HepG2 (cell line): ENCODE measurements around the gene LRRC4C. TPM values are rescaled to one million over a fixed set of nuclear protein-coding genes. Genes with fewer than 3 reads are reported as not detected.
A peak's percentile ranks its signal among the peaks of the same experiment; 100 is the strongest.

Experiments
- AHDC1 ChIP-seq: sonication (generic); formaldehyde crosslinking; IDR thresholded peaks from 2 replicates; pipeline ENCODE4 v1.5.1; 2020; ENCODE audit warnings: mild to moderate bottlenecking, missing genetic modification reagents, borderline replicate concordance
- ATF6 ChIP-seq: sonication (generic); formaldehyde crosslinking; conservative IDR thresholded peaks from 2 replicates; pipeline ENCODE4 v1.4.0; 2020; ENCODE audit warnings: missing genetic modification reagents
- CREB1 ChIP-seq, 2 experiments: fragments of 450-650 bp in 1 of 2; IDR thresholded peaks; 2 replicates each; pipeline ENCODE4 v1.6.1; 2016 to 2017; ENCODE audit warnings: control low read depth in 1 of 2, mild to moderate bottlenecking in 1 of 2, missing compliant biosample characterization in 1 of 2, missing genetic modification characterization in 1 of 2
- FOSL2 ChIP-seq: sonication (generic); formaldehyde crosslinking; IDR thresholded peaks from 2 replicates; pipeline ENCODE4 v1.4.0; 2020; ENCODE audit warnings: missing genetic modification reagents
- FOXK1 ChIP-seq: sonication (generic); formaldehyde crosslinking; IDR thresholded peaks from 2 replicates; pipeline ENCODE4 v1.4.0; 2020; ENCODE audit warnings: low read depth, missing genetic modification reagents, borderline replicate concordance
- FOXP4 ChIP-seq: sonication (generic); formaldehyde crosslinking; IDR thresholded peaks from 2 replicates; pipeline ENCODE4 v1.4.0; 2020; ENCODE audit warnings: missing genetic modification reagents
- GABPA ChIP-seq, 2 experiments: IDR thresholded peaks; 2 replicates each; pipeline ENCODE4 v1.6.1; 2011 to 2016; ENCODE audit warnings: low read depth in 2 of 2, low read length in 1 of 2, missing biosample characterization in 1 of 2, missing genetic modification characterization in 1 of 2
- GATAD2A ChIP-seq: IDR thresholded peaks from 2 replicates; pipeline ENCODE4 v1.6.1; 2016
- HDAC2 ChIP-seq: sonication (generic); formaldehyde crosslinking; IDR thresholded peaks from 2 replicates; pipeline ENCODE4 v1.4.0; 2020; ENCODE audit warnings: missing genetic modification reagents
- HNRNPLL ChIP-seq: fragments of 200-400 bp; formaldehyde crosslinking; IDR thresholded peaks from 2 replicates; pipeline ENCODE4 v1.6.1; 2017; ENCODE audit warnings: mild to moderate bottlenecking, low read depth, low read length; ENCODE audit not compliant: poor library complexity, severe bottlenecking
- MED1 ChIP-seq: sonication (generic); formaldehyde crosslinking; IDR thresholded peaks from 2 replicates; pipeline ENCODE4 v1.4.0; 2020; ENCODE audit warnings: missing genetic modification reagents
- RARA ChIP-seq: IDR thresholded peaks from 2 replicates; pipeline ENCODE4 v1.6.1; 2016; ENCODE audit warnings: missing genetic modification reagents, missing compliant biosample characterization
- ZGPAT ChIP-seq: IDR thresholded peaks from 2 replicates; pipeline ENCODE4 v1.6.1; 2016; ENCODE audit warnings: mild to moderate bottlenecking
- ZMYM2 ChIP-seq: sonication (generic); formaldehyde crosslinking; IDR thresholded peaks from 2 replicates; pipeline ENCODE4 v1.8.0; 2022; ENCODE audit warnings: mild to moderate bottlenecking, missing genetic modification reagents
- ZNF556 ChIP-seq: sonication (generic); formaldehyde crosslinking; IDR thresholded peaks from 2 replicates; pipeline ENCODE4 v1.4.0; 2020; ENCODE audit warnings: mild to moderate bottlenecking, missing genetic modification reagents, borderline replicate concordance
- polyA plus RNA-seq, 8 experiments: library from polyadenylated mRNA; depleted of rRNA in 3 of 8; stranded (reverse) in 7 of 8; unstranded in 1 of 8; fragments of >200 nt; fragmentation: Illumina TruSeq in 4 of 8; extraction: Trizol in 4 of 8; gene quantifications; 2 replicates each; pipeline versions ENCODE4 v1.2.1 to v1.2.3, GENCODE V29; 2011 to 2016; ENCODE audit warnings: low read depth in 4 of 8, missing spikeins in 1 of 8, mixed read lengths in 1 of 8; ENCODE audit not compliant: insufficient read depth in 1 of 8
- total RNA-seq, 5 experiments: library from RNA; depleted of rRNA; stranded (reverse); fragments of >200 nt; fragmentation: Illumina TruSeq; extraction: Trizol; gene quantifications; 2 replicates each; pipeline ENCODE4 v1.2.3, GENCODE V29; 2016; ENCODE audit warnings: low read depth in 1 of 5

Gene LRRC4C
- total and polyA plus RNA-seq, 2 of the 13 experiments (the other 11 are each of a cell fraction or from before 2014, with no cell fraction given): not detected

GRCh38 chr11:40328890-40329614 lies 1130.4 kb downstream of the LRRC4C start (continued):
- TF ChIP-seq ZGPAT (0 out of 2 replicates have a peak, but pooled peaks have one; percentile 19), ZMYM2 (CRISPR knock-in tag) (no peak), FOSL2 (peak; percentile 96), FOXP4 (CRISPR knock-in tag) (0 out of 2 replicates have a peak, but pooled peaks have one; percentile 21), AHDC1 (peak; percentile 57; the same call in 1 of the 2 replicates), HNRNPLL (no peak), CREB1 (IDR thresholded peaks at IDR 0.05) (peak; percentile 62; the same call in 1 of the 2 replicates), CREB1 (CRISPR knock-in tag; IDR thresholded peaks at IDR 0.05) (peak; percentile 21; the same call in 1 of the 2 replicates), HDAC2 (CRISPR knock-in tag) (no peak), GATAD2A (0 out of 2 replicates have a peak, but pooled peaks have one; percentile 14), FOXK1 (CRISPR knock-in tag) (peak; percentile 46; the same call in 1 of the 2 replicates), GABPA (IDR thresholded peaks at IDR 0.05; ENCODE audit: low read depth, low read length) (no peak), GABPA (CRISPR knock-in tag; IDR thresholded peaks at IDR 0.05; ENCODE audit: low read depth) (peak; percentile 77), RARA (CRISPR knock-in tag) (0 out of 2 replicates have a peak, but pooled peaks have one; percentile 22), ATF6 (CRISPR knock-in tag) (no peak), ZNF556 (CRISPR knock-in tag) (no peak), MED1 (CRISPR knock-in tag) (0 out of 2 replicates have a peak, but pooled peaks have one; percentile 27)
